HL-60 (cell line): Measurements from ENCODE around the gene CLIC6.
"Not testable (repeated sequence)": the region's sequence is repeated elsewhere in the genome, so short reads cannot be mapped to it uniquely, and the experiment has no call there.

Experiments
- DNase-seq, 2 experiments: peaks; one replicate each; pipeline ENCODE4 v3.0.0-alpha.2; 2010 to 2020; ENCODE audit warnings: low read depth in 1 of 2, low spot score in 1 of 2
- H3K27ac ChIP-seq: fragments of 250-450 bp; sonication (Bioruptor Pico); replicated peaks from 2 replicates; pipeline ENCODE4 v1.5.1; 2020; ENCODE audit warnings: mild to moderate bottlenecking, moderate library complexity
- H3K27me3 ChIP-seq: fragments of 250-450 bp; sonication (Bioruptor Pico); 2 replicates; pipeline ENCODE4 v1.5.1; 2021; ENCODE audit warnings: mild to moderate bottlenecking, moderate library complexity; ENCODE audit not compliant: insufficient read depth, poor library complexity, severe bottlenecking
- H3K4me3 ChIP-seq: replicated peaks from 2 replicates; pipeline ENCODE4 v1.5.1; 2011; ENCODE audit warnings: mild to moderate bottlenecking, control low read depth, low read length; ENCODE audit not compliant: insufficient read depth
- GABPA ChIP-seq: IDR thresholded peaks from 2 replicates; pipeline ENCODE4 v1.6.1; 2012; ENCODE audit warnings: low read depth
- POLR2AphosphoS5 ChIP-seq: IDR thresholded peaks from 2 replicates; pipeline ENCODE4 v1.6.1; 2012; ENCODE audit warnings: low read depth
- SPI1 ChIP-seq: IDR thresholded peaks from 2 replicates; pipeline ENCODE4 v1.6.1; 2012; ENCODE audit warnings: low read depth, mild to moderate bottlenecking, borderline replicate concordance
- TF ChIP-seq, protein P1 (sequence below): IDR thresholded peaks from one replicate; pipeline ENCODE4 v1.5.1; 2011; ENCODE audit warnings: low read length, control low read depth, inconsistent platforms; ENCODE audit not compliant: insufficient read depth
- TF ChIP-seq, protein P2 (sequence below): IDR thresholded peaks from 2 replicates; pipeline ENCODE4 v1.6.1; 2012; ENCODE audit warnings: low read depth; ENCODE audit not compliant: insufficient replicate concordance

Gene CLIC6

DNA sequence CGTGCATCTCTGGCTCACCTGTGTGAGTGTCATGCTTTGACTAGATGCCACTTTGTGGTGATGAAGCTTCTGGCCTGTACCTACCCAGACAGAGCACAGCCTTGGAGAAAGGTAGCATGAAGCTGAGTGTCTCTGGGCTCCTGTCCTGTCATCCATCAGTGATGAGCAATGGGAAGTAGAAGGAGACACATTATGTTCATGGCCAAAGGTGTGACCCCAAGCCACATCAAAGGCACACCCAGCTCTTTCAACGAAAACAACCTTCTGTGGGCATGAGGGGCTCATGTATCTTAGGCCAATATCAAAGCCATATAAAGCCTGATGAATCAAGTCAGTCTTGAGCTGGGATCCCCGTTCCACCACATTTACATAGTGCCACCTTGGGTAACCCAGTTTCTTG, 1.0 kb upstream of the CLIC6 start:
- DNase-seq: no peak
- H3K27me3 ChIP-seq: peaks cover 58% of the 10 kb centered on the region

DNA sequence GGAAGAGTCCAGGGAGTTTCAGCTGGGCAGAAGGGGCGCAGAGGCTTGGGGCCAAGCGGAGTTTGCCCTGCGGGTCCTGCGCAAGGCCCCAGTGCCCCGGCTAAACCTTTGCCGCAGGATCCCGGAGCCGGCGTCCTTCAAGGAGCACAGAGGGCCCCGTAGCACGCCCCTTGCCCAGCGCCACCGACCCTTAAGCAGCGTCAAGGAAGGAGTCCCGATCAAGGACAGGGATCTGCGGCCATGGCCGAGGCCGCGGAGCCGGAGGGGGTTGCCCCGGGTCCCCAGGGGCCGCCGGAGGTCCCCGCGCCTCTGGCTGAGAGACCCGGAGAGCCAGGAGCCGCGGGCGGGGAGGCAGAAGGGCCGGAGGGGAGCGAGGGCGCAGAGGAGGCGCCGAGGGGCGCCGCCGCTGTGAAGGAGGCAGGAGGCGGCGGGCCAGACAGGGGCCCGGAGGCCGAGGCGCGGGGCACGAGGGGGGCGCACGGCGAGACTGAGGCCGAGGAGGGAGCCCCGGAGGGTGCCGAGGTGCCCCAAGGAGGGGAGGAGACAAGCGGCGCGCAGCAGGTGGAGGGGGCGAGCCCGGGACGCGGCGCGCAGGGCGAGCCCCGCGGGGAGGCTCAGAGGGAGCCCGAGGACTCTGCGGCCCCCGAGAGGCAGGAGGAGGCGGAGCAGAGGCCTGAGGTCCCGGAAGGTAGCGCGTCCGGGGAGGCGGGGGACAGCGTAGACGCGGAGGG, 520 bp downstream of the CLIC6 start:
- Histone ChIP-seq H3K27me3 (peaks cover 55% of the 10 kb centered on the region), H3K4me3 (no peak overlapping the region), H3K27ac (no peak overlapping the region)
- TF ChIP-seq SPI1 (no peak), GABPA (no peak), POLR2AphosphoS5 (no peak)
- TF ChIP-seq, protein P1, sequence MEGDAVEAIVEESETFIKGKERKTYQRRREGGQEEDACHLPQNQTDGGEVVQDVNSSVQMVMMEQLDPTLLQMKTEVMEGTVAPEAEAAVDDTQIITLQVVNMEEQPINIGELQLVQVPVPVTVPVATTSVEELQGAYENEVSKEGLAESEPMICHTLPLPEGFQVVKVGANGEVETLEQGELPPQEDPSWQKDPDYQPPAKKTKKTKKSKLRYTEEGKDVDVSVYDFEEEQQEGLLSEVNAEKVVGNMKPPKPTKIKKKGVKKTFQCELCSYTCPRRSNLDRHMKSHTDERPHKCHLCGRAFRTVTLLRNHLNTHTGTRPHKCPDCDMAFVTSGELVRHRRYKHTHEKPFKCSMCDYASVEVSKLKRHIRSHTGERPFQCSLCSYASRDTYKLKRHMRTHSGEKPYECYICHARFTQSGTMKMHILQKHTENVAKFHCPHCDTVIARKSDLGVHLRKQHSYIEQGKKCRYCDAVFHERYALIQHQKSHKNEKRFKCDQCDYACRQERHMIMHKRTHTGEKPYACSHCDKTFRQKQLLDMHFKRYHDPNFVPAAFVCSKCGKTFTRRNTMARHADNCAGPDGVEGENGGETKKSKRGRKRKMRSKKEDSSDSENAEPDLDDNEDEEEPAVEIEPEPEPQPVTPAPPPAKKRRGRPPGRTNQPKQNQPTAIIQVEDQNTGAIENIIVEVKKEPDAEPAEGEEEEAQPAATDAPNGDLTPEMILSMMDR: no peak
- TF ChIP-seq, protein P2, sequence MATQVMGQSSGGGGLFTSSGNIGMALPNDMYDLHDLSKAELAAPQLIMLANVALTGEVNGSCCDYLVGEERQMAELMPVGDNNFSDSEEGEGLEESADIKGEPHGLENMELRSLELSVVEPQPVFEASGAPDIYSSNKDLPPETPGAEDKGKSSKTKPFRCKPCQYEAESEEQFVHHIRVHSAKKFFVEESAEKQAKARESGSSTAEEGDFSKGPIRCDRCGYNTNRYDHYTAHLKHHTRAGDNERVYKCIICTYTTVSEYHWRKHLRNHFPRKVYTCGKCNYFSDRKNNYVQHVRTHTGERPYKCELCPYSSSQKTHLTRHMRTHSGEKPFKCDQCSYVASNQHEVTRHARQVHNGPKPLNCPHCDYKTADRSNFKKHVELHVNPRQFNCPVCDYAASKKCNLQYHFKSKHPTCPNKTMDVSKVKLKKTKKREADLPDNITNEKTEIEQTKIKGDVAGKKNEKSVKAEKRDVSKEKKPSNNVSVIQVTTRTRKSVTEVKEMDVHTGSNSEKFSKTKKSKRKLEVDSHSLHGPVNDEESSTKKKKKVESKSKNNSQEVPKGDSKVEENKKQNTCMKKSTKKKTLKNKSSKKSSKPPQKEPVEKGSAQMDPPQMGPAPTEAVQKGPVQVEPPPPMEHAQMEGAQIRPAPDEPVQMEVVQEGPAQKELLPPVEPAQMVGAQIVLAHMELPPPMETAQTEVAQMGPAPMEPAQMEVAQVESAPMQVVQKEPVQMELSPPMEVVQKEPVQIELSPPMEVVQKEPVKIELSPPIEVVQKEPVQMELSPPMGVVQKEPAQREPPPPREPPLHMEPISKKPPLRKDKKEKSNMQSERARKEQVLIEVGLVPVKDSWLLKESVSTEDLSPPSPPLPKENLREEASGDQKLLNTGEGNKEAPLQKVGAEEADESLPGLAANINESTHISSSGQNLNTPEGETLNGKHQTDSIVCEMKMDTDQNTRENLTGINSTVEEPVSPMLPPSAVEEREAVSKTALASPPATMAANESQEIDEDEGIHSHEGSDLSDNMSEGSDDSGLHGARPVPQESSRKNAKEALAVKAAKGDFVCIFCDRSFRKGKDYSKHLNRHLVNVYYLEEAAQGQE: no peak
- no peak for DNase-seq

More for the DNA sequence above, 1.0 kb upstream of the CLIC6 start:
- H3K27ac ChIP-seq: no peak overlapping the region
- TF ChIP-seq POLR2AphosphoS5 (no peak), GABPA (no peak), SPI1 (no peak)
- TF ChIP-seq, protein P2: no peak
- TF ChIP-seq, protein P1: no peak
- H3K4me3 ChIP-seq: no peak overlapping the region

DNA sequence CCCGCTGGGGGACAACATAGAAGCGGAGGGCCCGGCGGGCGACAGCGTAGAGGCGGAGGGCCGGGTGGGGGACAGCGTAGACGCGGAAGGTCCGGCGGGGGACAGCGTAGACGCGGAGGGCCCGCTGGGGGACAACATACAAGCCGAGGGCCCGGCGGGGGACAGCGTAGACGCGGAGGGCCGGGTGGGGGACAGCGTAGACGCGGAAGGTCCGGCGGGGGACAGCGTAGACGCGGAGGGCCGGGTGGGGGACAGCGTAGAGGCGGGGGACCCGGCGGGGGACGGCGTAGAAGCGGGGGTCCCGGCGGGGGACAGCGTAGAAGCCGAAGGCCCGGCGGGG, 1.1 kb downstream of the CLIC6 start:
- Histone ChIP-seq H3K27me3 (peaks cover 55% of the 10 kb centered on the region), H3K4me3 (peak overlapping the region; percentile 17)
- not testable (repeated sequence) for H3K27ac ChIP-seq, DNase-seq

DNA sequence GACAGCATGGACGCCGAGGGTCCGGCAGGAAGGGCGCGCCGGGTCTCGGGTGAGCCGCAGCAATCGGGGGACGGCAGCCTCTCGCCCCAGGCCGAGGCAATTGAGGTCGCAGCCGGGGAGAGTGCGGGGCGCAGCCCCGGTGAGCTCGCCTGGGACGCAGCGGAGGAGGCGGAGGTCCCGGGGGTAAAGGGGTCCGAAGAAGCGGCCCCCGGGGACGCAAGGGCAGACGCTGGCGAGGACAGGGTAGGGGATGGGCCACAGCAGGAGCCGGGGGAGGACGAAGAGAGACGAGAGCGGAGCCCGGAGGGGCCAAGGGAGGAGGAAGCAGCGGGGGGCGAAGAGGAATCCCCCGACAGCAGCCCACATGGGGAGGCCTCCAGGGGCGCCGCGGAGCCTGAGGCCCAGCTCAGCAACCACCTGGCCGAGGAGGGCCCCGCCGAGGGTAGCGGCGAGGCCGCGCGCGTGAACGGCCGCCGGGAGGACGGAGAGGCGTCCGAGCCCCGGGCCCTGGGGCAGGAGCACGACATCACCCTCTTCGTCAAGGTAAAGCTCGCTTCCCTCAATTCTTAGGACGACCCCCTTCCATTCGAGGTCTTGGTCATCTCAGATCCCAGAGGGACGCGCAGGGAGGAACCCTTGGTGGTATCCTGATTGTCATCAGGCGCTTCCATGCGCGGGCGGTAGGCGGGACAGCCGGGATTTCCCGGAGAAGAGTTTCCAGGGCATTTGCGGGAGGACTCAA, 1.6 kb downstream of the CLIC6 start:
- Histone ChIP-seq H3K4me3 (peak overlapping the region; percentile 17), H3K27me3 (peaks cover 55% of the 10 kb centered on the region), H3K27ac (no peak overlapping the region)
- TF ChIP-seq, protein P2: no peak
- TF ChIP-seq SPI1: no peak
- no peak for TF ChIP-seq GABPA
- no peak for TF ChIP-seq POLR2AphosphoS5
- TF ChIP-seq, protein P1: no peak
- no peak for DNase-seq
